Measurements from ENCODE around the gene NOTCH2.

Gene NOTCH2

GRCh38 chr1:119937198-119937597 is 132.3 kb downstream of the NOTCH2 start:
- TF ChIP-seq CTCF (IDR thresholded peaks at IDR 0.05; ENCODE audit: low read depth, low read length, poor library complexity, severe bottlenecking) (no peak), EZH2phosphoT487 (IDR thresholded peaks at IDR 0.05; ENCODE audit: borderline replicate concordance, low read length) (no peak)
- Histone ChIP-seq H3K36me3 (ENCODE audit: control insufficient read depth, low read length) (no peaks in the 10 kb centered on the region), H4K20me1 (ENCODE audit: control insufficient read depth, insufficient read depth, low read depth, low read length) (no peaks in the 10 kb centered on the region)

GRCh38 chr1:119935915-119936314 is 133.5 kb downstream of the NOTCH2 start:
- Histone ChIP-seq H3K4me3 (ENCODE audit: low read length) (no peak overlapping the region), H3K9me3 (ENCODE audit: control insufficient read depth, insufficient read depth, low read length) (no peaks in the 10 kb centered on the region), H3K9me2 (replicated peaks; ENCODE audit: control insufficient read depth, low read length) (no peaks in the 10 kb centered on the region), H4K20me1 (ENCODE audit: control insufficient read depth, insufficient read depth, low read depth, low read length) (no peaks in the 10 kb centered on the region), H3F3A (ENCODE audit: control insufficient read depth, insufficient read depth) (no peaks in the 10 kb centered on the region), H3K27me3 (ENCODE audit: control insufficient read depth, low read length) (peaks cover 3% of the 10 kb centered on the region; the same call in 1 of the 2 replicates), H3K4me2 (ENCODE audit: low read length) (no peak overlapping the region), H3K36me3 (ENCODE audit: control insufficient read depth, low read length) (no peaks in the 10 kb centered on the region), H3K4me1 (ENCODE audit: control insufficient read depth, low read length) (no peaks in the 10 kb centered on the region), H3K79me2 (ENCODE audit: control insufficient read depth, low read length) (no peaks in the 10 kb centered on the region), H3K27ac (ENCODE audit: low read depth, low read length) (no peak overlapping the region)
- TF ChIP-seq EZH2phosphoT487 (IDR thresholded peaks at IDR 0.05; ENCODE audit: borderline replicate concordance, low read length) = no peak
- TF ChIP-seq CTCF (IDR thresholded peaks at IDR 0.05; ENCODE audit: low read depth, low read length, poor library complexity, severe bottlenecking) = no peak

More at GRCh38 chr1:119937198-119937597, 132.3 kb downstream of the NOTCH2 start:
- no peaks in the 10 kb centered on the region for H3F3A ChIP-seq (ENCODE audit: control insufficient read depth, insufficient read depth)
- no peak overlapping the region for H3K4me3 ChIP-seq (ENCODE audit: low read length)
- H3K4me1 ChIP-seq (ENCODE audit: control insufficient read depth, low read length) = no peaks in the 10 kb centered on the region
- no peaks in the 10 kb centered on the region for H3K9me2 ChIP-seq (replicated peaks; ENCODE audit: control insufficient read depth, low read length)
- no peak overlapping the region for H3K27ac ChIP-seq (ENCODE audit: low read depth, low read length)
- H3K79me2 ChIP-seq (ENCODE audit: control insufficient read depth, low read length) = no peaks in the 10 kb centered on the region
- peaks cover 3% of the 10 kb centered on the region; the same call in 1 of the 2 replicates for H3K27me3 ChIP-seq (ENCODE audit: control insufficient read depth, low read length)
- H3K4me2 ChIP-seq (ENCODE audit: low read length) = no peak overlapping the region
- H3K9me3 ChIP-seq (ENCODE audit: control insufficient read depth, insufficient read depth, low read length) = no peaks in the 10 kb centered on the region

GRCh38 chr1:119935373-119935772 is 134.1 kb downstream of the NOTCH2 start:
- Histone ChIP-seq H3K9me2 (replicated peaks; ENCODE audit: control insufficient read depth, low read length) (no peaks in the 10 kb centered on the region), H3K79me2 (ENCODE audit: control insufficient read depth, low read length) (no peaks in the 10 kb centered on the region), H3K27ac (ENCODE audit: low read depth, low read length) (no peak overlapping the region), H3K9me3 (ENCODE audit: control insufficient read depth, insufficient read depth, low read length) (no peaks in the 10 kb centered on the region), H3K36me3 (ENCODE audit: control insufficient read depth, low read length) (no peaks in the 10 kb centered on the region), H3K4me1 (ENCODE audit: control insufficient read depth, low read length) (no peaks in the 10 kb centered on the region), H3K27me3 (ENCODE audit: control insufficient read depth, low read length) (no peaks in the 10 kb centered on the region; the same call in 1 of the 2 replicates), H4K20me1 (ENCODE audit: control insufficient read depth, insufficient read depth, low read depth, low read length) (no peaks in the 10 kb centered on the region), H3K4me3 (ENCODE audit: low read length) (no peak overlapping the region), H3F3A (ENCODE audit: control insufficient read depth, insufficient read depth) (no peaks in the 10 kb centered on the region), H3K4me2 (ENCODE audit: low read length) (no peak overlapping the region)
- no peak for TF ChIP-seq EZH2phosphoT487 (IDR thresholded peaks at IDR 0.05; ENCODE audit: borderline replicate concordance, low read length)
- TF ChIP-seq CTCF (IDR thresholded peaks at IDR 0.05; ENCODE audit: low read depth, low read length, poor library complexity, severe bottlenecking) = no peak
